ENCODE data around the gene WRAP53.

WRAP53 gene

GRCh38 chr17:7739746-7740145 is 51.5 kb downstream of the WRAP53 start:
- Histone ChIP-seq H3K79me1 (ENCODE audit: low read length) (no peaks in the 10 kb centered on the region), H3K4me2 (ENCODE audit: low read length) (no peak overlapping the region), H3K4me3 (ENCODE audit: low read length) (no peak overlapping the region), H3K56ac (ENCODE audit: low read length) (no peak overlapping the region), H2BK5ac (ENCODE audit: low read length) (no peak overlapping the region), H3K9ac (ENCODE audit: low read length) (no peak overlapping the region), H3K4me1 (ENCODE audit: control insufficient read depth, low read depth, low read length) (no peaks in the 10 kb centered on the region), H3K4ac (ENCODE audit: low read depth, low read length) (no peak overlapping the region), H4K5ac (ENCODE audit: low read length) (no peak overlapping the region), H3K27me3 (ENCODE audit: insufficient read depth, low read length, poor library complexity) (no peaks in the 10 kb centered on the region), H3K18ac (ENCODE audit: low read length) (no peak overlapping the region), H4K8ac (ENCODE audit: low read depth, low read length) (no peak overlapping the region), H2BK120ac (ENCODE audit: low read depth, low read length) (no peak overlapping the region), H3K27ac (ENCODE audit: low read depth, low read length) (no peak overlapping the region), H2AK5ac (ENCODE audit: low read length) (no peak overlapping the region), H3K79me2 (ENCODE audit: control insufficient read depth, insufficient read depth, low read length) (no peaks in the 10 kb centered on the region), H2BK15ac (replicated peaks; ENCODE audit: low read depth) (no peak overlapping the region), H3K23ac (ENCODE audit: low read length) (no peak overlapping the region), H3K36me3 (ENCODE audit: control insufficient read depth, insufficient read depth, low read length) (no peaks in the 10 kb centered on the region)
- no CpG with 5 or more reads among the region's 14 CpGs for WGBS (ENCODE audit: extremely low coverage, insufficient coverage, low lambda C conversion rate)
- DNase-seq, result no peak

- DNase-seq, result no peak
- no peak overlapping the region for H4K5ac ChIP-seq (ENCODE audit: low read length)
- H3K79me1 ChIP-seq (ENCODE audit: low read length), result no peaks in the 10 kb centered on the region
- no peak overlapping the region for H3K56ac ChIP-seq (ENCODE audit: low read length)
- no peaks in the 10 kb centered on the region for H3K27me3 ChIP-seq (ENCODE audit: insufficient read depth, low read length, poor library complexity)
- H3K4me3 ChIP-seq (ENCODE audit: low read length), result no peak overlapping the region
- H3K36me3 ChIP-seq (ENCODE audit: control insufficient read depth, insufficient read depth, low read length), result no peaks in the 10 kb centered on the region
- no peak overlapping the region for H3K9ac ChIP-seq (ENCODE audit: low read length)
- H3K79me2 ChIP-seq (ENCODE audit: control insufficient read depth, insufficient read depth, low read length), result no peaks in the 10 kb centered on the region
- no peak overlapping the region for H2BK5ac ChIP-seq (ENCODE audit: low read length)
- no peak overlapping the region for H2BK15ac ChIP-seq (replicated peaks; ENCODE audit: low read depth)
- H4K8ac ChIP-seq (ENCODE audit: low read depth, low read length), result no peak overlapping the region
- no peaks in the 10 kb centered on the region for H3K4me1 ChIP-seq (ENCODE audit: control insufficient read depth, low read depth, low read length)
- H3K18ac ChIP-seq (ENCODE audit: low read length), result no peak overlapping the region
- no peak overlapping the region for H2BK120ac ChIP-seq (ENCODE audit: low read depth, low read length)
- no peak overlapping the region for H3K4me2 ChIP-seq (ENCODE audit: low read length)
- H3K4ac ChIP-seq (ENCODE audit: low read depth, low read length), result no peak overlapping the region
- no peak overlapping the region for H2AK5ac ChIP-seq (ENCODE audit: low read length)
- H3K23ac ChIP-seq (ENCODE audit: low read length), result no peak overlapping the region
- H3K27ac ChIP-seq (ENCODE audit: low read depth, low read length), result no peak overlapping the region
- WGBS (ENCODE audit: extremely low coverage, insufficient coverage, low lambda C conversion rate), result no CpG with 5 or more reads among the region's 42 CpGs
Measured at GRCh38 chr17:7740481-7741001, 52.3 kb downstream of the WRAP53 start.

GRCh38 chr17:7742729-7743128 is 54.5 kb downstream of the WRAP53 start:
- H3K9ac ChIP-seq (ENCODE audit: low read length), result no peak overlapping the region
- H2AK5ac ChIP-seq (ENCODE audit: low read length), result no peak overlapping the region
- no peak overlapping the region for H3K56ac ChIP-seq (ENCODE audit: low read length)
- no peak for DNase-seq
- no peak overlapping the region for H2BK5ac ChIP-seq (ENCODE audit: low read length)
- WGBS (ENCODE audit: extremely low coverage, insufficient coverage, low lambda C conversion rate), result no CpG with 5 or more reads among the region's 10 CpGs
- H3K4me3 ChIP-seq (ENCODE audit: low read length), result no peak overlapping the region
- H2BK120ac ChIP-seq (ENCODE audit: low read depth, low read length), result no peak overlapping the region
- no peaks in the 10 kb centered on the region for H3K4me1 ChIP-seq (ENCODE audit: control insufficient read depth, low read depth, low read length)
- no peak overlapping the region for H4K5ac ChIP-seq (ENCODE audit: low read length)
- no peak overlapping the region for H3K4me2 ChIP-seq (ENCODE audit: low read length)
- H3K79me1 ChIP-seq (ENCODE audit: low read length), result no peaks in the 10 kb centered on the region
- no peak overlapping the region for H3K27ac ChIP-seq (ENCODE audit: low read depth, low read length)
- no peak overlapping the region for H4K8ac ChIP-seq (ENCODE audit: low read depth, low read length)
- H2BK15ac ChIP-seq (replicated peaks; ENCODE audit: low read depth), result no peak overlapping the region
- H3K36me3 ChIP-seq (ENCODE audit: control insufficient read depth, insufficient read depth, low read length), result no peaks in the 10 kb centered on the region
- no peak overlapping the region for H3K23ac ChIP-seq (ENCODE audit: low read length)
- no peak overlapping the region for H3K18ac ChIP-seq (ENCODE audit: low read length)
- H3K4ac ChIP-seq (ENCODE audit: low read depth, low read length), result no peak overlapping the region
- no peaks in the 10 kb centered on the region for H3K27me3 ChIP-seq (ENCODE audit: insufficient read depth, low read length, poor library complexity)
- no peaks in the 10 kb centered on the region for H3K79me2 ChIP-seq (ENCODE audit: control insufficient read depth, insufficient read depth, low read length)

DNA sequence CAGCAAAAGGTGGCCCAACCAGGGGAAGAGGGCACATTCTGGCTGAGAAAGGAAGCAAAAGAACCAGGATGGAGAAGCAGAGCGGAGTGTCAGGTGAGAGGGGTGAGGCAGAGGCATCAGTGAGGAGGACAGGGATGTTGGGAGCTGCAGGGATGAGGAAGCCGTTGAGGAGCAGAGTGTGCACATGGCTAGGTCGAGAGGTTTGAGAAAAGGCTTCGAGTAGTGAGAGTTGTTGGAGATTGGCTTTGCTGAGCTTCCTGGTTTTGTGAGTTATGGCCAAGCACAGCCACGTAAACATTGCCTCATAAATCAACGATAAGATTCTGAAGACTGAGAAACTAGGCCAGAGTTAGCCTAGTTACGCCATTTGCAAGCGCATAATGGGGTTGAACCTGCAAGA is 56.1 kb downstream of the WRAP53 start:
- H3K4me1 ChIP-seq (ENCODE audit: control insufficient read depth, low read depth, low read length), result no peaks in the 10 kb centered on the region
- DNase-seq, result no peak
- WGBS (ENCODE audit: extremely low coverage, insufficient coverage, low lambda C conversion rate), result no CpG with 5 or more reads among the region's 8 CpGs

GRCh38 chr17:7745748-7746470 is 57.6 kb downstream of the WRAP53 start:
- H3K4me1 ChIP-seq (ENCODE audit: control insufficient read depth, low read depth, low read length), result no peaks in the 10 kb centered on the region
- no peak overlapping the region for H3K4ac ChIP-seq (ENCODE audit: low read depth, low read length)
- H4K5ac ChIP-seq (ENCODE audit: low read length), result no peak overlapping the region
- H2BK120ac ChIP-seq (ENCODE audit: low read depth, low read length), result no peak overlapping the region
- H3K36me3 ChIP-seq (ENCODE audit: control insufficient read depth, insufficient read depth, low read length), result no peaks in the 10 kb centered on the region
- H3K27me3 ChIP-seq (ENCODE audit: insufficient read depth, low read length, poor library complexity), result no peaks in the 10 kb centered on the region
- H2BK5ac ChIP-seq (ENCODE audit: low read length), result no peak overlapping the region
- no peak overlapping the region for H4K8ac ChIP-seq (ENCODE audit: low read depth, low read length)
- no peak overlapping the region for H2BK15ac ChIP-seq (replicated peaks; ENCODE audit: low read depth)
- H3K18ac ChIP-seq (ENCODE audit: low read length), result no peak overlapping the region
- H3K4me2 ChIP-seq (ENCODE audit: low read length), result no peak overlapping the region
- DNase-seq, result peak; percentile 53
- H3K27ac ChIP-seq (ENCODE audit: low read depth, low read length), result no peak overlapping the region
- WGBS (ENCODE audit: extremely low coverage, insufficient coverage, low lambda C conversion rate), result no CpG with 5 or more reads among the region's 7 CpGs
- H3K4me3 ChIP-seq (ENCODE audit: low read length), result no peak overlapping the region
- H2AK5ac ChIP-seq (ENCODE audit: low read length), result no peak overlapping the region
- H3K56ac ChIP-seq (ENCODE audit: low read length), result no peak overlapping the region
- H3K23ac ChIP-seq (ENCODE audit: low read length), result no peak overlapping the region
- no peak overlapping the region for H3K9ac ChIP-seq (ENCODE audit: low read length)
- H3K79me1 ChIP-seq (ENCODE audit: low read length), result no peaks in the 10 kb centered on the region
- H3K79me2 ChIP-seq (ENCODE audit: control insufficient read depth, insufficient read depth, low read length), result no peaks in the 10 kb centered on the region

More for the DNA sequence above, 56.1 kb downstream of the WRAP53 start:
- Histone ChIP-seq H2BK15ac (replicated peaks; ENCODE audit: low read depth) (no peak overlapping the region), H3K79me1 (ENCODE audit: low read length) (no peaks in the 10 kb centered on the region), H2BK5ac (ENCODE audit: low read length) (no peak overlapping the region), H3K18ac (ENCODE audit: low read length) (no peak overlapping the region), H4K8ac (ENCODE audit: low read depth, low read length) (no peak overlapping the region), H3K79me2 (ENCODE audit: control insufficient read depth, insufficient read depth, low read length) (no peaks in the 10 kb centered on the region), H3K4ac (ENCODE audit: low read depth, low read length) (no peak overlapping the region), H3K4me2 (ENCODE audit: low read length) (no peak overlapping the region), H2BK120ac (ENCODE audit: low read depth, low read length) (no peak overlapping the region), H3K27me3 (ENCODE audit: insufficient read depth, low read length, poor library complexity) (no peaks in the 10 kb centered on the region), H3K23ac (ENCODE audit: low read length) (no peak overlapping the region), H3K27ac (ENCODE audit: low read depth, low read length) (no peak overlapping the region), H3K4me3 (ENCODE audit: low read length) (no peak overlapping the region), H2AK5ac (ENCODE audit: low read length) (no peak overlapping the region), H3K9ac (ENCODE audit: low read length) (no peak overlapping the region), H4K5ac (ENCODE audit: low read length) (no peak overlapping the region), H3K36me3 (ENCODE audit: control insufficient read depth, insufficient read depth, low read length) (no peaks in the 10 kb centered on the region), H3K56ac (ENCODE audit: low read length) (peak overlapping the region; percentile 49)

- H3K36me3 ChIP-seq (ENCODE audit: control insufficient read depth, insufficient read depth, low read length), result no peaks in the 10 kb centered on the region
- no peak overlapping the region for H3K4me3 ChIP-seq (ENCODE audit: low read length)
- peak overlapping the region; percentile 57 for H3K27ac ChIP-seq (ENCODE audit: low read depth, low read length)
- H3K4ac ChIP-seq (ENCODE audit: low read depth, low read length), result no peak overlapping the region
- H3K56ac ChIP-seq (ENCODE audit: low read length), result no peak overlapping the region
- no peak overlapping the region for H2AK5ac ChIP-seq (ENCODE audit: low read length)
- no peaks in the 10 kb centered on the region for H3K79me1 ChIP-seq (ENCODE audit: low read length)
- peak; percentile 66 for DNase-seq
- no peak overlapping the region for H2BK5ac ChIP-seq (ENCODE audit: low read length)
- H3K23ac ChIP-seq (ENCODE audit: low read length), result no peak overlapping the region
- no CpG with 5 or more reads among the region's 4 CpGs for WGBS (ENCODE audit: extremely low coverage, insufficient coverage, low lambda C conversion rate)
- H3K4me1 ChIP-seq (ENCODE audit: control insufficient read depth, low read depth, low read length), result no peaks in the 10 kb centered on the region
- H4K8ac ChIP-seq (ENCODE audit: low read depth, low read length), result no peak overlapping the region
- no peak overlapping the region for H3K9ac ChIP-seq (ENCODE audit: low read length)
- H2BK120ac ChIP-seq (ENCODE audit: low read depth, low read length), result no peak overlapping the region
- H3K27me3 ChIP-seq (ENCODE audit: insufficient read depth, low read length, poor library complexity), result no peaks in the 10 kb centered on the region
- no peak overlapping the region for H2BK15ac ChIP-seq (replicated peaks; ENCODE audit: low read depth)
- no peak overlapping the region for H4K5ac ChIP-seq (ENCODE audit: low read length)
- H3K79me2 ChIP-seq (ENCODE audit: control insufficient read depth, insufficient read depth, low read length), result no peaks in the 10 kb centered on the region
- H3K4me2 ChIP-seq (ENCODE audit: low read length), result no peak overlapping the region
- H3K18ac ChIP-seq (ENCODE audit: low read length), result no peak overlapping the region
Measured at GRCh38 chr17:7747635-7748071, 59.4 kb downstream of the WRAP53 start.
